Stomach smooth muscle (tissue), 2 donors: ENCODE measurements around the gene HSPB9.
A peak's percentile ranks its signal among the peaks of the same experiment; 100 is the strongest.

Experiments
- H3K27ac ChIP-seq: one replicate; pipeline ENCODE4 v1.7.0; 2013; ENCODE audit warnings: mild to moderate bottlenecking, low read length, inconsistent platforms
- H3K27me3 ChIP-seq, 2 donors: one replicate each; pipeline ENCODE4 v1.7.0; 2013; ENCODE audit warnings: low read length in 2 of 2; ENCODE audit not compliant: insufficient read depth in 2 of 2, control insufficient read depth in 1 of 2
- H3K36me3 ChIP-seq, 2 donors: one replicate each; pipeline ENCODE4 v1.7.0; 2013; ENCODE audit warnings: low read length in 2 of 2; ENCODE audit not compliant: control insufficient read depth in 2 of 2, insufficient read depth in 2 of 2
- H3K4me1 ChIP-seq: one replicate; pipeline ENCODE4 v1.7.0; 2013; ENCODE audit warnings: low read length; ENCODE audit not compliant: control insufficient read depth, insufficient read depth
- H3K4me3 ChIP-seq, 2 donors: one replicate each; pipeline ENCODE4 v1.7.0; 2013; ENCODE audit warnings: low read length in 2 of 2
- H3K9ac ChIP-seq, 2 donors: one replicate each; pipeline ENCODE4 v1.7.0; 2013; ENCODE audit warnings: low read length in 2 of 2, mild to moderate bottlenecking in 1 of 2
- H3K9me3 ChIP-seq, 2 donors: one replicate each; pipeline ENCODE4 v1.7.0; 2013; ENCODE audit warnings: low read length in 2 of 2; ENCODE audit not compliant: control insufficient read depth in 2 of 2
- donor health status: healthy.
- donor health status: Pancreatic carcinoma.

The HSPB9 gene

DNA sequence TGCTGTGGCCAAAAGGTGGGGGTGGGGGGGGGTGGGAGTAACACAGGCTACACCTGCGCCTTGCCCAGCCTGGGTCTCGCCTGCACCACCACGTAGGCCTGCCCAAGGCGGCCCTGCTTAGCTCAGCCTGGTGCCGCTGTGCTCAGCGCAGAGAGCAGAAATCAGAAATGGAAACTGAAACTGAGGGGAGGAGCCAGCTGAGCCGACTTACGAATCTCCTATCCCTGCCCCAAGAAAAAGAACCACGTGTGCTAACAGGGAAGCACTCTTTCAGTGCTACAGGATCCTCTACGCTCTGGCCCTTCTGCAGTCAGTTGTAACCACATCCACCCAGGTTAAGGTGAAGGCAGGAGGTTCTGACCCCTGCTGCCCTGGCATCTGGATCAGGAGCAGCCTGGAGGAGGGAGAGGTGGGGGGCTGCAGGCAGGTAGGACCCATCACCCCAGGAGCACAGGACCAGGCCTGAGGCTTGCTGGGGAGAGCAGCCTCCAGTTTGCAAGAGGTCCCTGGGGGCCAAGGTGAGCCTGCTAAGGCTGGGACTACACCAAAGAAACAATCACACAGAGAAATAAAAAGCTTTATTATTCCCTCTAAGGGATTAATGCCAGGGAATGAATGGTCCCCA, 9.9 kb upstream of the HSPB9 start, which contains the start of gene DHX58:
Gene DHX58, minus strand, starts transcription at position 163 of the 625 bp plus-strand sequence. CDS start 822 bp downstream, outside the sequence.
- Histone ChIP-seq H3K36me3 (peaks cover 15% of the 10 kb centered on the region in 2 donors), H3K9ac (peak within 1 kb of the TSS; percentile 74 to 88), H3K4me1 (peaks cover 33% of the 10 kb centered on the region), H3K9me3 (no peaks in the 10 kb centered on the region), H3K27me3 (no peaks in the 10 kb centered on the region), H3K4me3 (peak within 1 kb of the TSS; percentile 82 to 88), H3K27ac (peak within 1 kb of the TSS; percentile 94)

- no peaks in the 10 kb centered on the region for H3K27me3 ChIP-seq
- H3K4me3 ChIP-seq, result no peak overlapping the region
- no peaks in the 10 kb centered on the region for H3K9me3 ChIP-seq
- peak overlapping the region; percentile 94 for H3K27ac ChIP-seq
- H3K9ac ChIP-seq, result peak overlapping the region; percentile 73 to 74
- peaks cover 14 to 18% of the 10 kb centered on the region in 2 donors for H3K36me3 ChIP-seq
- peaks cover 30% of the 10 kb centered on the region for H3K4me1 ChIP-seq
These were observed 9.1 kb upstream of the HSPB9 start for GRCh38 chr17:42113293-42114069.

GRCh38 chr17:42114118-42114517, 8.5 kb upstream of the HSPB9 start:
- no peaks in the 10 kb centered on the region for H3K9me3 ChIP-seq
- H3K27ac ChIP-seq, result no peak overlapping the region
- H3K9ac ChIP-seq, result no peak overlapping the region
- peaks cover 8 to 18% of the 10 kb centered on the region in 2 donors for H3K36me3 ChIP-seq
- H3K4me3 ChIP-seq, result no peak overlapping the region
- H3K27me3 ChIP-seq, result no peaks in the 10 kb centered on the region
- H3K4me1 ChIP-seq, result peaks cover 30% of the 10 kb centered on the region

DNA sequence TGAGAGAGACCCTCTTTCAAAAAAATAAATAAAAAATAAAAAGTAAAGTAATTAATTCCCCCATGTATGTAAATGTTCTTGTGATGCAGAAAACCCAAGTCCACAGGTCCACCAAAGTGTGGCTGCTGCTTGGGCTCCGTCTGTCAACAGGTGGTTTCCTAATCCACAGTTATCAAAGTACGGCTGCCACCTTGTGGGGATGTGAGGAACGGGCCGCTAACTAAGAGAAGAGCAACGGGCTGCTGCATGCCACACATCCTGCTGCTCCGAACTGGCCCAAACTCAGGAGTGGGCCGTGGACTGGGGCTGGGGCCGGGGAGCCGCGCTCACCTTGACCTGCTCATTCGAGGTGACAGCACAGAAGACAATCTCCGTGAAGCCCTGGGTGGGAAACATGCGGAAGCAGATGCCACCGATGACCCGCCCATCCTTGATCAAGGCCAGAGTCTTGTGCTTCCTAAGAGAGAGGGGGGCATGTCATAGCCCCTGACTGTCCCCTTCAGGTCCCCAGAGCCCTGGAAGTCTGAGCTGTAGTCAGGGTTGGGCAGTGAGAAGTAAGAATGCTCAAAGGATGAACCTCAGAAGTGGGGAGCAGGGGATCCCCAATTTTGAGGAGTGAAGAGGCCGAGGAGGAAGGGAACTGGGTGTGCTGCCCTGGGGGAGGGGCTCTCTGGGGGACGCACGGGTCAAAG, 5.8 kb upstream of the HSPB9 start:
- Histone ChIP-seq H3K4me3 (no peak overlapping the region), H3K27me3 (no peaks in the 10 kb centered on the region), H3K4me1 (peaks cover 34% of the 10 kb centered on the region), H3K9ac (no peak overlapping the region), H3K36me3 (peaks cover 8 to 18% of the 10 kb centered on the region in 2 donors), H3K27ac (no peak overlapping the region), H3K9me3 (no peaks in the 10 kb centered on the region)

GRCh38 chr17:42117397-42118125, 5.0 kb upstream of the HSPB9 start:
- Histone ChIP-seq H3K4me1 (peaks cover 35% of the 10 kb centered on the region), H3K4me3 (no peak overlapping the region)

GRCh38 chr17:42118126-42118510, 4.5 kb upstream of the HSPB9 start:
- Histone ChIP-seq H3K4me1 (peaks cover 35% of the 10 kb centered on the region), H3K27me3 (no peaks in the 10 kb centered on the region), H3K9me3 (no peaks in the 10 kb centered on the region), H3K4me3 (no peak overlapping the region), H3K36me3 (peaks cover 8 to 18% of the 10 kb centered on the region in 2 donors), H3K9ac (no peak overlapping the region), H3K27ac (no peak overlapping the region)

More at GRCh38 chr17:42117397-42118125, 5.0 kb upstream of the HSPB9 start:
- Histone ChIP-seq H3K27ac (no peak overlapping the region), H3K9ac (no peak overlapping the region), H3K9me3 (no peaks in the 10 kb centered on the region), H3K36me3 (peaks cover 8 to 18% of the 10 kb centered on the region in 2 donors), H3K27me3 (no peaks in the 10 kb centered on the region)

GRCh38 chr17:42118545-42118944, 4.1 kb upstream of the HSPB9 start:
- Histone ChIP-seq H3K27ac (no peak overlapping the region), H3K36me3 (peaks cover 8 to 18% of the 10 kb centered on the region in 2 donors), H3K4me1 (peaks cover 34% of the 10 kb centered on the region), H3K4me3 (no peak overlapping the region), H3K27me3 (no peaks in the 10 kb centered on the region), H3K9ac (no peak overlapping the region), H3K9me3 (no peaks in the 10 kb centered on the region)

GRCh38 chr17:42119301-42119700, 3.3 kb upstream of the HSPB9 start:
- no peak overlapping the region for H3K9ac ChIP-seq
- H3K36me3 ChIP-seq, result peaks cover 7 to 17% of the 10 kb centered on the region in 2 donors
- H3K27me3 ChIP-seq, result no peaks in the 10 kb centered on the region

GRCh38 chr17:42120161-42120769, 2.3 kb upstream of the HSPB9 start:
- Histone ChIP-seq H3K27ac (no peak overlapping the region), H3K9me3 (no peaks in the 10 kb centered on the region), H3K27me3 (no peaks in the 10 kb centered on the region), H3K36me3 (peaks cover 5 to 18% of the 10 kb centered on the region in 2 donors), H3K4me1 (peaks cover 34% of the 10 kb centered on the region), H3K4me3 (peak overlapping the region; percentile 35 to 68), H3K9ac (peak overlapping the region; percentile 21 to 48)

More at GRCh38 chr17:42119301-42119700, 3.3 kb upstream of the HSPB9 start:
- Histone ChIP-seq H3K9me3 (no peaks in the 10 kb centered on the region), H3K4me1 (peaks cover 34% of the 10 kb centered on the region), H3K27ac (no peak overlapping the region), H3K4me3 (no peak overlapping the region)
